Measurements from ENCODE around the gene TP53I3.
A peak's percentile ranks its signal among the peaks of the same experiment; 100 is the strongest.
"Not testable (repeated sequence)": the region's sequence is repeated elsewhere in the genome, so short reads cannot be mapped to it uniquely, and the experiment has no call there.

The TP53I3 gene

DNA sequence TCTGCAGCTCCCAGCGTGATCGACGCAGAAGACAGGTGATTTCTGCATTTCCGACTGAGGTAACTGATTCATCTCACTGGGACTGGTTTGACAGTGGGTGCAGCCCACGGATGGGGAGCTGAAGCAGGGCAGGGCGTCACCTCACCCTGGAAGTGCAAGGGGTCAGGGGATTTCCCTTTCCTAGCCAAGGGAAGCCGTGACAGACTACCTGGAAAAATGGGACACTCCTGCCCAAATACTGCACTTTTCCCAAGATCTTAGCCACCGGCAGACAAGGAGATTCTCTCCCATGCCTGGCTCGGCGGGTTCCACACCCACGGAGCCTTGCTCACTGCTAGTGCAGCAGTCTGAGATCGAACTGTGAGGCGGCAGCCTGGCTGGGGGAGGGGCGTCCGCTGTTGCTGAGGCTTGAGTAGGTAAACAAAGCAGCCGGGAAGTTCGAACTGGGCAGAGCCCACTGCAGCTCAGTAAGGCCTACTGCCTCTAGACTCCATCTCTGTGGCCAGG lies 10.6 kb upstream of the TP53I3 start:
- not testable (repeated sequence) for DNase-seq

DNA sequence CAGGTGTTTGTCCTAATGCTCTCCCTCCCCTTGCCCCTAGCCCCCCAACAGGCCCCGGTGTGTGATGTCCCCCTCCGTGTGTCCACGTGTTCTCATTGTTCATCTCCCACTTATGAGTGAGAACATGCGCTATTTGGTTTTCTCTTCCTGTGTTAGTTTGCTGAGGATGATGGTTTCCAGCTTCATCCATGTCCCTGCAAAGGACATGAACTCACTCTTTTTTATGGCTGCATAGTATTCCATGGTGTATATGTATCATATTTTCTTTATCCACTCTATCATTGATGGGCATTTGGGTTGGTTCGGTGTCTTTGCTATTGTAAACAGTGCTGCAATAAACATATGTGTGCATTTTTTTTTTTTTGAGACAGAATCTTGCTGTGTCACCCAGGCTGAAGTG lies 8.6 kb upstream of the TP53I3 start:
- not testable (repeated sequence) for DNase-seq

DNA sequence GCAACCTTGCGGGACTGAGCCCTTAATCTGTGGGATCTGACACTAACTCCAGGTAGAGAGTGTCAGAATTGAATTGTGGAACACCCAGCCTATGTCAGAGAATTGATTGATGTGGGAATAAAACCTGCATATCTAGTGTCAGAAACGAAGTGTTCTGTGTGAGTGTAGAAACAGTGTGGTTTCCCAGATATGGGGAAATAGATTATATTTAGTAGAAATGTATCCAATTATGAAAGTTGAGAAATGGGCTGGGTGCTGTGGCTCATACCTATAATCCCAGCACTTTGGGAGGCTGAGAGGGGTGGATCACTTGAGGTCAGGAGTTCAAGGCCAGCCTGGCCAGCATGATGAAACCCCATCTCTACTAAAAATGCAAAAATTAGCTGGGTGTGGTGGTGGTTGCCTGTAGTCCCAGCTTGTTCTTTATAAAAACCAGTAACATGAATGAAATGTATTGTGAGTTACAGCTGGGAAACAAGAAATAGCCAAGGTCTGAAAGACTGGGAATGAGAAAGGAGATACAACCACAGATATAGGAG lies 4.3 kb upstream of the TP53I3 start:
- no peak for DNase-seq

DNA sequence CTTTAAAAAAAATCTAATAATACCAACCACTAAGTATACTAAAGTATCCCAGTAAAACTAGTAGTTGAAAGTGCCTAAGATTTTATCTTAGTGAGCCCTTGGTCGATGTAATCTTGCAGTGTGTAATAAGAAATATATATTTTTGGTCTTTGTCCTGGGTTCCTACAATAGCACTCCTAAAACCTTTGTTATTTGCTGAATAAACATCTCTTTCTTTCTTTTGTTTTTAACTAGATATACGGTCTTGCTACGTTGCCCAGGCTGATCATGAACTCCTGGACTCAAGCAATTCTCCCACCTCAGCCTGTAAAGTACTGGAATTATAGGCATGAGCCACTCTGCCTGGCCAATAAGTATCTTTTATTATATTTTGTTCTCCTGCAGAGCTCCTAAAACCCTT lies 2.4 kb upstream of the TP53I3 start:
- DNase-seq: no peak

DNA sequence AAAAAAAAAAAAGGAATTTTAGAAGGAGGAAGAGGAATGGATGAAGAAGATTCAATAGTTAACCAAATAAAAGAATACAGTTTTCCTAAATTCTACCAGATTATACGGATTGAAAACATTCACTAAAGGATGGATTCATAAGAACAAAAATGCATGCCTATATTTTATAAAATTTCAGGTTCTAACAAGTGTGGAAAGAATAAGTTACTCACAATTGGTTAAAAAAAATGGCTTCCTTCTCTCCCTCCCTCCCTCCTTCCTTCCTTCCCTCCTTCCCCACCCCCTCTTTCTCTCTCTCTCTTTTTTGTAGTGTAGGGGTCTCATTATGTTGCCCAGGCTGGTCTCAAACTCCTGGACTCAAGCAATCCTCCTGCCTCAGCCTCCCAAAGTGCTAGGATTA lies 1.6 kb upstream of the TP53I3 start:
- no peak for DNase-seq

DNA sequence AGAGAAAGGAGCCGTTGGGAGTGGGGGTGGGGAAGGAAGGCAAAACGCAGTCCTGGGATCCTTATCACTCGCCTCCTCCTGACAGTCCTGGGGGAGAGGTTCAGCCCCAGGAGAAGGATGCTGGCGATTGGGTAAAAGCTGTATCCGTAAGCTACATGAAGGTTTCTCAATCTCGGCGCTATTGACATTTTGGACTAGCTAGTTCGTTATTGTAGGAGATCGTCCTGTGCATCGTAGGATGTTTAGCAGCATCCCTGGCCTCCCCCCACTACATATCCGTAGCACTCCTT lies 511 bp upstream of the TP53I3 start:
- DNase-seq: no peak

DNA sequence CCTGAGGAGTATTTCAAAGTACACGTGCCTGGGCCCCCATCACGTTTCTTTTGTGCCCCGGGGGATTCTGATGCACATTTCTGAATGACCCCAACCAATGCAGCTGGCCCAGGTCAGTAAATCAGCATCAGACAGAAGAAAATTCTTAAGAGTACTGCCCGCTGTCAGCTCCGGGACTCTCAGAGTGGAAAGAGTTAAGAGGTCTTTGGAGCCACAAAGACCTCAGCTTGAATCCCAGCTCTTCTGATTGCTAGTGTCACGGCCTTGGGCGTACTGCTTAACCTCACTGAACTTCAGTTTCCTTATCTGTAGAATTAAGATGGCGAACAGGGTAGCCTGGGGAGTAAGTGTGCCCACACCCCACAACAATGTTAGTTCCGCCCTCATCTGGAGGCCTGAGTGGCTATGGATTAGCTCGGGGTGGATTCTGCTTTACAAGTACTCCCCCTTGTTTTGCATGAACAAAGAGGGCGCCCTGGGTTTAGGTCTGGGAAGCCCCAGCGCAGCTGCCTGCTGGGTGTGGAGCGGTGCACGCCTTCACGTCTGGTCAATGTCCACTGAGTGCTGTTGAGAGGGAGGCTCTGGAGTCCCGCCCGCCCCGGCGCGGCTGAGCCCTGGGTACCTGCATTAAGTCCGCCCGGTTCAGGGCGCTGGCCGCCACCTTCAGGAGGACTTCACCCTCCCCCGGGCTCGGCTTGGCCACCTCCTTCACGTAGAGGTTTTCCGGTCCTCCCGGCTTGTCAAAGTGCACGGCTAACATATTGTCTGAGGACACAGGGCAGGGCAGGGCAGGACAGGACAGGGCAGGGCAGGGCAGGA lies 858 bp downstream of the TP53I3 start:
- no peak for DNase-seq

DNA sequence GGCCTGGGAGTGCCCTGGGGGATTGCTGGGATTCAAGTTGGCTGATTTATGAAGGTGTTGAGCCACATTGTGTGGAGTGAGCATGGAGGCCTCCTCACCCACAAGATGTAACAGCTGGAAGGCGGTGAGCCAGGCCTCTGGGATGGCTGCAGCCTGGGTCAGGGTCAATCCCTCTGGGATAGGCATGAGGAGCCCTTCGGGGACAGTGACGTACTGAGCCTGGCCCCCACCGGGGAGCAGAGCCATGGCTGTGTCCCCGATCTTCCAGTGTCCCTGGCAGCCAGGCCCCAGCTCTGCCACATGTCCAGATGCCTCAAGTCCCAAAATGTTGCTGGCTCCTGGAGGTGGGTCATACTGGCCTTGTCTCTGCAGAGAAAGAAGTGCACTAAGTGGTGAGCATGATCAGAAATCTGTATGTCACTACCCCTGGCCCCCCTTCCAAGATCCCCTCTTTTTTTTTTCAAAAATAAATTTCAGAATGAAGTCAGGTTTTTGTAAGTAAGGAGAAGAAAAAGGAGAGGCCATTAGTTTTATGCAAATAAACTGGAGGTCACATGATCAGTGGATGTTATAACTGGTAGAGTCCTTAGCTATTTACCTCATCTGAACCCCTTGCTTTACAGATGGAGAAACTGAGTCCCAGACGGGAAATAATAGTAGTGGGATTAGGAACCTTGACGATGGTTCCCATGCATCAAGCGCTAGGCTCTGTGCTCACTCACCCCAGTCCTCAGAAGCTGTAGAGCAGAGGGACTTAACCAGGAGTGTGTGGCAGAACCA lies 1.7 kb downstream of the TP53I3 start:
- DNase-seq: no peak

DNA sequence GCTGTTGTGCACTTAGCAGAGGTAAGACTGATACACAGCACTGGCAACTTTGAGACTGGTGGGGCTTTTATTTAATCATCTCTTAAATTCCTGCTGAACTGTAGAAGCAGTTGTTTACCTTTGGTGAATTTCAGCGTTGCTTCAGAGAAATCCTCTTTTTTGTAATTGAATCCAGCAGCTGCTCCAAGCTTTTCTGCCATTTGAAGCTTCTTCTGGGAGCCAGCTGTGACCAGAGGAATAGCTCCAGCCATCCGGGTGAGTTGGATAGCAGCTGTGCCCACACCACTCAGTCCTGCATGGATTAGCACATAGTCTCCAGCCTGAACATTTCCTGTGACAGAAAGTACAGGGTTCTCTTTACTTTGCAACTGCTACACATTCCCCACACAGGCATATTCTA lies 3.9 kb downstream of the TP53I3 start:
- no peak for DNase-seq

DNA sequence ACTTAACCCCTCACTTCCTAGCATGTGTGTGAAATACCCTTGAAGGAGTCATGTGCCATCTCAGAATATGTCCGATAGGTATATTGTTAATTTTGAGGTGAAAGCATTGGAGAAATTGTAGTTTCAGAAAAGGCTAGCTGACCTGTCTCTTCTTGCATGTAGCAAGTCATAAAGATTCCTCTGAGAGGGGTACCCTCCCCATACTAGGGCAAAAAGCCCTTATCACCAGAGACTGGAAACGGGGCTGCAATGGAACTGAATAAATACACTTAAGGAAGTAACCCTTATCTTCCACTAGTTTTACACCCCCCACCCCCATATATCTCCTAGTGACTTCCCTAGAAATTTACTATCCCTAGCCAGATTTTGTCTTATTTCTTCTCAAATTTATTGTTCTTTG lies 6.8 kb downstream of the TP53I3 start:
- no peak for DNase-seq

DNA sequence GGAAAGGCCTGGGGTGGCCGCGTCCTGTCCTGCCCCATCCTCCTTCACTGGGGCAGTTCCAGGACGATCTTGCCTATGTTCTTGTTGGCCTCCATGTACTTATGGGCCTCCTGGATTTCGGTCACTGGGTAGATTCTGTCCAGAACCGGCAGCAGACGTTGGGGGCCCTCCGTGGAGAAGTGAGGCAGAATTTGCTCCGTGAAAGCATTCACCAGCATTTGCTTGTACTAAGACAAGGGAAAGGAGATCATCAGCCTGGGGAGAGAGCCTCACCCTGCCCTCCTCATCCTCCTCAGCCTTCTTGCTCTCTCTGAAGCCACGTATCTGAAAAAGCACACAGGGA lies 7.1 kb downstream of the TP53I3 start:
- DNase-seq: no peak

DNA sequence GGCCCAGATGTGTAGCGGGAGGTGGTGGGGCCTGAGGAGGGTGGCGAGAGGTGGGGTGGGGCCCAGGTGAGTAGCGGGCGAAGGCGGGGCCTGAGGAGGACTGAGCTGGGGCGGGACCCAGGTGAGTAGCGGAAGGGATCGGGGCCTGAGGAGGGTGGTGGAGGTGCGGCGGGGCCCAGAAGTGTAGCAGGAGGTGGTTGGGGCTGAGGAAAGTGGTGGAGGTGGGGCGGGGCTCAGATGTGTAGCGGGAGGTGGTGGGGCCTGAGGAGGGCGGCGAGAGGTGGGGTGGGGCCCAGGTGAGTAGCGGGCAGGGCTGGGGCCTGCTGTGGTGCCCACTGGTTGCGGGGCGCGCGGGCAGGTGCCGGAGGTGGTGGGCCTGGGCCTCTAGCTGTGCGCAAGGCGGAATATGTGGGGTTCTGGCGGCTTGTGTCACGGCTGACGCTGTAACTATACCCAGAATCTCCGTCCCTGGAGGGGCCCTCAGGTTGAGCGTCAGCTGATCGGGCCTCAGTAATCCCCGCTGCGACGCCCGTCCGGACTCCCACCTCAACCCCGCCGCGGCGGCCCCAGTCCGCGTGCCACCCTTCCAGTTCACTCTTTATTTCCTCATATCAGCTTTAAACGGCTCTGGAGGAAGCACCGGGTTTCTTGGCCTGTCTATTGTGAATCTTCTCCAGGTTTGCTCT lies 7.6 kb downstream of the TP53I3 start:
- no peak for DNase-seq

DNA sequence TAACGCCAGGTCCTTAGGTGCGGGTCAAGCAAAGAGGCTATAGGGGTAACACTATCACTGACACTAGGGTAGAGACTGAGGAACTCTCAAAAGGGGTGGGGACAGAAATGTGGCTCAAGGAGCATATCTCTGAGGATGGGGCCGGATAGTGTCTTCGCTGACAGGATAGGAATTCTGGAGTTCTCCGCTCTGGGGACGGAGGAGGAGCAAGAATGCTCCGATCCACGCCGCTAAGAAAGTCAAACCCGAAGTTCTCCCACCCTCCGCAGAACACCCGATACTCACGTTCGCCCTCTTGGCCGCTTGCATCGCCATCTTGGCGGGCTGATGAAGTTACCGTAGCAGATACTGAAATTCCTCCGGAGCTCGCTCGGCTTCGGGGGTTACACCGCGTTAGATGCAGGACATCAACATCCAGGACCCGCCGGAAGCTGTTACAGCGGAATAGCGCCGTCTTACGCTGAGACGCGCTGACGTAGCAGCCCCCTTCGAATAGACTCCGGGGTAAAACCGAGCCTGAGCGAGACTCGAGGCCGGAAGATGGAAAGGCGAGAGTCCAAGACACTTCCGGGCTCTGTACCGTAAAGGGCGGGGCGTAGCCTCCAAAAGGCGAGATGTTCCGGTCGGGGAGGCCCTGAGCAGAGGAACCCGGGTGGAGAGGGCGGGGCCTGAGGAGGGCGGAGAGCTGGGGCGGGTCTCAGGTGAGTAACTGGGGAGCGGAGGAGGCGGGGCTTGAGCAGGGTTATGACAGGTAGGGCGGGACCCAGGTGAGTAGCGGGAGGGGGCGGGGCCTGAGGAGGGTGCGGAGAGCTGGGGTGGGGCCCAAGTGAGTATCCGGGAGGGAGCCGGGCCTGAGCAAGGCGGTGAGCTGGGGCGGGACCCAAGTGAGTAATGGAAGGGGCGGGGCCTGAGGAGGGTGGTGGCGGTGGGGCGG lies 8.5 kb downstream of the TP53I3 start, which contains the start of gene SF3B6:
SF3B6 (minus strand) TSS at position 412 of the 934 bp plus-strand sequence; CDS start at position 315, 97 bp downstream.
- DNase-seq: peak; percentile 100

DNA sequence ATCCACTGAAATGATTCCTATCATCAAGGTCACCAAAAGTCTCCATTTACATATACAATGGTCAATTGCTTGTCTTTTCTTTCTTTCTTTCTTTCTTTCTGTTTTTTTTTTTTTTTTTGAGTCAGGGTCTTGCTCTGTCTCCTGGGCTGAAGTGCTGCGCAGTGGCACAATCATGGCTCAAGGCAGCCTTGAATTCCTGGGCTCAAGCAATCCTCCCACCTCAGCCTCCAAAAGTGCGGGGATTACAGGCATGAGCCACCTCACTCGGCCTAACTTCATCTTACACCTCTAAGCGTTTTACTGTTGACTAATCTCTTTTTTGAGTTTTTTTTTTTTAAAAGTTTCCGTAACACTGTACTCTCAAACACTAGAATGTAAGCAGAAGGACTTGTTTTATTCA lies 9.4 kb downstream of the TP53I3 start:
- DNase-seq: no peak

GRCh38 chr2:24073816-24074215 lies 10.8 kb downstream of the TP53I3 start:
- DNase-seq: no peak

- DNase-seq: no peak
Measured at GRCh38 chr2:24072259-24072658, 12.4 kb downstream of the TP53I3 start.

DNA sequence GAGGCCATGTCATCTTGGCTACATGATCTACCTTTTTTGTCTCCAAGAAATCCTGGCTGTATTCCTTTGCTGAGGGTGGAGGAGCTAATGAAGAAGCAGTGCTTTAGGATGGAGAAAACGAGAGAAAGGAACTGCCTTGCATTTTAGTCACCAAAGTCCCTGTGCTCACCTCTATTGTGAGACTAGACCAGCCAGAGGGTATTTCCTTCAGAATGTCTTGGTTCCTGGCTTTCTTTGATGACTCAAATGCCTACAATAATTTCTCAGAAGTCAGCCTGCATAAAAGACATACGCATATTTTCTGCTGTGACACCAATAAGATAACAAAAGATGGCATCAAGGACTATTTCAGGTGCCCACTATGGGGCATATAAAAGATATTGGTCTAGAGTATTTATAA lies 19.3 kb downstream of the TP53I3 start:
- no peak for DNase-seq

- DNase-seq: no peak
Measured at GRCh38 chr2:24058564-24059271, 25.9 kb downstream of the TP53I3 start.

GRCh38 chr2:24055750-24056149 lies 28.9 kb downstream of the TP53I3 start:
- DNase-seq: no peak

DNA sequence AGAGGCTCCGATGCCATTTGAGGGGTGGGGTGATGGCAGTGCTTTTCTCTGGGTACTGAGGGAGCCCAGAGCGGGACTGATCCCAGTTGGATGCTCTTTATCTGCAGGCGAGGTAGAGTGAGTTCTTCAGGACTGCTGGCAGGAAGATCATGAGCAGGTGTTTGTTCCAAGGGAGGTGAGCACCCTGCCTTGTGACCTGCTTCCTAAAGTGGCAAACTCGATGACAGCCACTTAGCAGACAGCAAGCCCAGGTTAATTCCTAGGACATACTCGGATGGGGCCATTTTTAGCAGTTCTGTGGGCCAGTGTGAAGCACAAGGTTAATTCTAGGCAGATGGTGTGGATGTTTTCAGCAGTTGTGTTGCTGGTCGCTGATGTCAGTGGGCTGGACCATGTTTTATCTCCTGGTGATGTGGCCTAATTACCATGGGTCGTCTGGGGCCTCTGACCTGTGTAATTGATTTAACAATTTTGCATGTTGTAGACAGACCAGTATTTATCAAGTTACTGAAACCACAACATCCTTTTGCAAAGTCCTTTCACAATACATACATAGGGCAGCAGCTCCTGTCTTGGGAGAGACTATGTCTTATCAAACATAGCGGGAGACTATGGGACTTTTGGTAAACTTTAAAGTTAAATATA lies 30.1 kb downstream of the TP53I3 start:
- no peak for DNase-seq

DNA sequence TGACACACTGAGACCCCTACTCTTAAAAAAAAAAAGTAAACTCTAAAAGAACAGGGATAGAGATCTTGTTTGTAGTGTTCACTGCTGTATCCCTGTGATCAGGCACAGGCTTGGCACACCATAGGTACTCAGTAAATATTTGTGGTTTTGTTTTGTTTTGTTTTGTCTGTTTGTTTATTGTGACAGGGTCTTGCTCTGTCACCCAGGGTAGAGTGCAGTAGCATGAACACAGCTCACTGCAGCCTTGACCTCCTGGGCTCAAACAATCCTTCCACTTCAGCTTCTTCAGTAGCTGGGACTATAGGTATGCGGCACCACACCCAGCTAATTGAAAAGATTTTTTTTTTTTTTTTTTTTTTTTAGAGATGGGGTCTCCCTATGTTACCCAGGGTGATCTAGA lies 31.7 kb downstream of the TP53I3 start:
- DNase-seq: no peak

Data from CD4-positive, alpha-beta T cell treated with Interleukin-6 for 4 hours (primary cell).